ENCODE data around the gene FKRP.

FKRP gene

GRCh38 chr19:46719629-46720502 is 26.0 kb upstream of the FKRP start:
- no peak for FAIRE-seq

DNA sequence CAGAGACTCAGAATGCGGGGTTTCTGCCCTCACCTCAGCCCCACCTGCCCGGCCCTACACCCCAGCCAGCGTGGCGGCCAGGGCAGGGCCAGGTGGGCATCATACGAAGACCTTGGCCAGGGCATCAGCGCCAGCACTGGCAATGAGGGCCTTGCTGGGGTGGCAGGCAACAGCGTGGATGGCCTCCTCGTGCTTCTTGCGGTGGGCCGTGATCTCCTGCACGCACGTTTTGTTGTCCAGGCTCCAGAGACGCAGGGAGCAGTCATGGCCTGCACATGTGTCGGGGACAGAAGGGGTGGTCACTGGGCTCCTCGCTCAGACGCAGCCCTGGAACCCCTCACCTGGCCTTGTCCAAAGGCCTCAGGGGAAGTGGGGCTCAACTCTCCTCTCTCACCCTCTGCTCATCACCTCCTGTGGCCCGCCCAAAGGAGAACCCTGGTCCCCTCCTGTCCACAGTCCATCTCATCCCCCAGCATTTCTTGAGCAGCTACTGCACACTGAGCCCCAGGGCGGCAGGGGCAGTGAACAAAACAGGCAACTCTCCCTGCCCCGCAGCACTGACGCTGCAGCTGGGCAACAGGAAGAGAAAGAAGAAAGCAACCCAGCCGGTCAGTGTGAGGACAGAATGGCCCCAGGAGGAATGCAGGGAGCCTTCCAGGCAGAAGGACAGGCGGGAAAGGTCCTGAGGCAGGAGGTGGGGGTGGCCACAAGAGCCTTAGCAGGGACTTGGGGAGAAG is 25.2 kb upstream of the FKRP start:
- FAIRE-seq, result no peak

DNA sequence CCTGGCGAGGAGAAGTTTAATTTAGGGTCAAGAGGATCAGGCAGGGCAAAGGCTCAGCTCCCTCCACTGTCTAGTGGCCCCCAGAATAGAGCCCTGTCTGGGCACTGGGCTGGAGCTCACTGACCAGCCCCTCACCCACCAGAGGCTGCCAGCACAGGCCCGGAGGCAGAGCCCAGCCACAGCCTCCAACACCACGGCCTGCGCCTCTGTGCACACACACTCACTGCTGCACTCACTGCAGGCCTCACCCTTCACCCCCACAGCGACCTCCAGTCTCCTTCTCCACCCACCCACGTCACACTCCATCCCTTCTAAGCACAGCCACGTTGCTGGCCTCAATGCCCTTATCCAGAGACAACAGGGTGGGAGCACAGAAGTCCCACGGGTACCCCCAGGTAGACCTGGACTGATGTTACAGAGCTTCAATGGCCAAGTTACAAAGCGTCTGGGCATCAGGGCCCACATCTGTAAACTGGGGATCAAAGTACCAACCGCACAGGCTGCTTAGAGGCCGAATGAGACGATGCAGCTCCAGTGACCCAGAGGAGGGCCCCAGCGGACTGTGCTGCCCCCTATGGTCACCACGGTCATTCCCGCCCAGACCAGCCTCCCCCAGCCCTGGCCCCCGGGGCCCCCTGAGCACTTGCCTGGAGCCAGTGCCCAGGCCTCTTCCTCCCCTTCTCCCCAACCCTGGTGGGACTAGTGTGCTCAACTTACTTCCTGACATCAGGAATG is 24.4 kb upstream of the FKRP start:
- FAIRE-seq, result no peak

DNA sequence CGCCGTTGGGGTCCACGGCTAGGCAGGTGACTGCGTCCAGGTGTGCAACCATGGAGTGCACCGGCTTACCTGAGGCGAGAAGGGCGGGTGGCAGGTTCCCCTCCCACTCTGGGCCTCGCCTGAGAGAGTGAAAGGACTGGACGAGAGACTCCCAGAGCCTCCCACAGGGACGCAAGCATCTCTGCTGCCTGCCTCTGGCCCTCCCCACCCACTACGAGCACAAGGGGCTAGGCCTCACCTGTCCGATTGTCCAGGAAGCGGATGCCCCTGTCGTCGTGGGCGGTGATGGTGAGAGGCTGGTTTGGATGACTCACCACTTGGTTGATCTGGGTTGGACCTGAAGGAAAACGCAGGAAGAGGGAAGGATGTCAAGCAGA is 23.9 kb upstream of the FKRP start:
- no peak for FAIRE-seq

DNA sequence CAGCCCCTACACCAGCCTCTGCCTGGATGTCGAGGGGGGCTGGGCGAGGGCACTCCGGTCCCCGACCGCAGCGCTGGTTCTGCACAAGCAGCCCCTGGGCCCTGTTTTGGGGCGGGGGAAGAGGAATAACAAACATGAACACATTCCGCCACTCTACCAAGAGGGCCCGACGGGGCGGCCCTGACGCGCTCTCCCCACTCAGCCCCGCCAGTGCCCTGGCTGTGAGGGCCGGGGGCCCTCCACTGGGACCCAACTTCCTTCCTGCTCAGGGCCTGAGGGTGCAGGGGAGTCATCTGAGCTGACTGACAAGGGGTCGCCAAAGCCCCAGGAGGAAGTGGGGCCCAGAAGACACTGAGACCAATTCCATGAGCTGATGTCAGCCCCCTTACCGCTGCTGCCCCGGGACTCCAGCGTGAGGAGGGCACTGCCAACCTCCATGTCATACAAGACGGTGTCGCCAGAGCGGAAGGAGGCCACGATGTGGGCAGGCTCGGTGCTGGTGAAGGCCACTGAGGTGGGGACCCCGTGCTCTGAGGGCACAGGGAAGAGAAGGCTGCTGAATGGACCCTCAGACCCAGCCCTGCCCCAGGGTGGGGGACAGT is 23.3 kb upstream of the FKRP start:
- FAIRE-seq, result no peak

DNA sequence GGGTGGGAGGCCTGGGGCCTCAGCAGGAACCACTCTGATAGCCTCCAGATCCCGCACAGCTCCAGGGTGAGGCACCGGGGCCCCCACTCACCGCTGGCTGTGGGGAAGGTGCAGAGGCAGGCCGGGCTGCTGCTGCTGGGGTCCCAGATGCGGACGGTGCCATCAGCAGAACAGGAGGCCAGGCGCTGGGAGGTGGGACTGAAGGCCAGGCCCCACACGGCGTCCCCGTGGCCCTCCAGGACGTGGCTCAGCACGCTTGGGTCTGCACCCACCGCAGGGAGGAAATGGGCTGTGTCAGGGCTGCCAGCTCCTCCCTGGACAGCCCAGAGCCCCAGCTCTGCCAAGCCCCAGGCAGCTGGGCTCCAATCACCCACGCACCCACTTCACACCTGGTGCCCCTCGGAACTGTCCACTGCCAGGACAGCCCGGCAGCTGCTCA is 22.8 kb upstream of the FKRP start:
- no peak for FAIRE-seq

- FAIRE-seq, result no peak
These were observed 22.4 kb upstream of the FKRP start for GRCh38 chr19:46723471-46723870.

DNA sequence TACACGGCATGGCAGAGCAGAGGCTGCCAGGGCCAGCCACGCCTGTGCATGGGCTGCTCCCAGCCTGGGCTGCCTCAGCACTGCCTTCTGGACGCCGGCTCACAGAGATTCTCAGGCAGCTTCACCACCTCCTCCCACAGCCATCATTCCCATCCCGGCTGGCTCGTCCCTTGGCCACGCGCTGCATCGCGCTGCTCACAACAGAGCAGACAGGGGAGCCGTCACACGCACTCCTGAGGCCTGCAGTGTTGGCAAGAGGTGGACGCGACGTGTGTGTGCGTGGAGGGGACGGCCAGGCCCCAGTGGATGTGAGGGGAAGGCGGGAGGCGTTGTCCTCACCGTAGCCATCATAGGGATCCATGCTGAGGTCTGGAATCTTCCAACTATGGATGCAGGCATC is 21.4 kb upstream of the FKRP start:
- no peak for FAIRE-seq

DNA sequence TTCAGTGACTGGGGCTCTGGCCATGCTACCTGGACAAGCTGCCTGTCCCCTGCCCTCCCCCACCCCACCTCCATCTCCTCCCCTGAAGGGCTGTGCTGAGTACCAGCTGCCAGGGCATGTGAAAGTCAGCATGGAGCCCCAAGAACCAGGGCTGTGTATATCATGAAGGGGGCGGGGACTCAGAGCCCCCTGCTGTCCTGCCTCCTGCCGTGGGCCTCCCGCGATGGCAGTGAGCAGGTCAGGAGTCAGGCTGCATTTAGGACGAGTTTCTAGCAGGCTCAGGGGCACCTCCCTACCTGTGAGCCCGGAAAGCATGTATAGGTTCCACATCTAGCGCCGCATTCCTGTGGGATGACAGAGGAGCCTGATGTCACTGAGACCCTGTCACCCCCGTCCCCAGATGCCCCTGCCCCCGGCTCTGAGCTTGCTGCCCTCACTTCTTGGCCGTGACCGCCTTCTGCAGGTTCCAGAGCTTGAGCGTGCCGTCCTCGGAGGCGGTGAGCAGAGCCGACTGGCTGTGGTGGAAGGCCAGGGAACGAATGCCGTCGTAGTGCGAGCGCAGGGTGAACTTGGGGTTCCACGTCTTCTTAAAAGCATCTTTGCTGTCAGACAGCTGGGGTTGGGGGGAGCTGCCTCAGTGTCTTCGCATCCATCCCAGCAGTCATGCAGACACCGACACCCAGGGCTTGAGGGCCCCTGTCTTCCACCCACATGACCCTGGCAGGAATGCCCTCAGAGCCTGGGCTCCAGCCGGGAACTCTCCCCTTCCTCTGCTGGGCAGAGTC is 20.6 kb upstream of the FKRP start:
- no peak for FAIRE-seq

DNA sequence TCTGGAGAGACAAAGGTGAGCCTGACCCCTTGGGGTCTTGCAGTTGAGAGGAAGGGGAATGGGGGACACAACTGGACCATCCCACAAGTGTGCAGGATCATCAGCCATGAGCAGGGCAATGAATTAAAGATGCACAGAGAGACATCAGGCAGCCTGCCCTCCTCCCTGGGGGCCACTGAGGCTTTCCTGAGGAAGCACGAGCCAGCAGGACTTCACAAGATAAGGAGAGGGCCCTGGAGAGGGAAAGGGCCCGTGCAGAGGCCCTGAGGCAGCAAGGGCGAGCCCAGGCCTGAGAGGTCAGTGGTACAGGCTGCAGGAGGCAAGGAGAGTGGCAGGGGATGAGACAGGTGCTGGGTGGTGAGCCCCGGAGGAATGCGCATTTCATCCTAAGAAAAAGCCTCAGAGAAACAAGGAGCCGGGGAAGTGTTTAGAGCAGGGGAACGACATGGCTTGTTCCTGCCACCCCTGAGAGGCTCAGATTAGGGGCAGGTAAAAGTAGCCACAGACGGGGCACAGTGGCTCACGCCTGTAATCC is 19.9 kb upstream of the FKRP start:
- FAIRE-seq, result no peak

DNA sequence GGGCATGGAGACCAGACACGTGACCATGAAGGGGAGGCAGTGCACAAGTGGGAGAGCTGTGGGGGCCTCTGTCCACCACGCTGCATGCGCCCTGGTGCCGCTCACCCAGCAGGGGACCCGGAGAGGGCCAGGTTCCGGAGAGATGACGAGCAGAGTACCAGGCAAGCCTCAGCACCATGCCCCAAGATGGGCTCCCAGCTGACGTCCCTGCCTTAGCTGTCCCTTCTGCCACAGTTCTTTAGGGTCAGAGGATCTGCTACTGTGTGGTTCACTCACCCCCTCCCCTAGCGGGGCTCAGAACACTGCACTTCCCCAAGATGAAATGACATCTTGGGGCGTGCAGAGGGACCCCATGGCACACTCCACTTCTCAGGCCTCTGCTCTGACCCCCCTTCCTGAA is 19.3 kb upstream of the FKRP start:
- FAIRE-seq, result no peak

DNA sequence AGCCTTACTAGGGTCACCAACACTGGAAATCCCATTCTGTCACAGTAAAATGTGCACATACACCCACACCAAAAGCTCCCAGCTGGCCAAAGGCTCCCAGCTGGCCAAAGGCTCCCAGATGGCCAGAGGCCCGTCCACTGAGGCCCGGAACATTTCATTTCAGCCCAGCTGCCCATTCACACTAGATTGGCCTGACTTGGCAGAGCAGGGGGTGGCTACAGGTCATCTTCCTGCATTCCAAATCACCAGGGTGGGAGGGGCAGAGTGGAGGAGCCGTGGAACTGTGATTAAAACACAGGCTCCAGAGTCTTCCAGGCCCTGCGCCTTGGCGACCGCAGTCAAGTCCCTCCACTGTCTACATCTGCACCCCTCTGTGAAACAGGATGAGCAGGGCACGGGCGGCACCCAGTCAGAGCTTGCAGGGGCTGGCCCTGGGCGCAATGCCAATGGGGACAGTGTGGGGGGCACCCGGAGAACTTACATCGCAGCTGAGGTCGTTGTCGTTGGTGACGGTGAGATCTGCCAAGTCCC is 18.8 kb upstream of the FKRP start:
- FAIRE-seq, result no peak

DNA sequence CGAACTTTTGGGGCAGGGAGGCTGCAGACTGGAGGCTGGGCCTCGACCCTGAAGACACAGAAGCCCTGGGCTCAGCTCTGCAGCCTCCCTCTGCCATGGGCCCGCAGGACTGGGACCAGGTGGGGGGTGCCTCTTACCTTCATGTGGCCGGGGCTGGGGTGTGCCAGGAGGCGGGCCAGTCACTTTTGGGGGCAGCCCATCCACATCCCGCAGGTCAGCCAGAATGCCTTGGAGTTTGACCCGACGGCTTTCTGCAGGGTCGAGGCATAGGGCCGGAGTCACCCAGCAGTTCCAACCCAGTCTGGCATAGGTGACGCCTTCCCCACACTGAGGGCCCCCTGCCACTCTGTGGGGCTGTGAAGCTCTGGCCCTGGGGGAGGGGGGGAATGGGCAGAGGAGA is 18.1 kb upstream of the FKRP start:
- FAIRE-seq, result no peak

DNA sequence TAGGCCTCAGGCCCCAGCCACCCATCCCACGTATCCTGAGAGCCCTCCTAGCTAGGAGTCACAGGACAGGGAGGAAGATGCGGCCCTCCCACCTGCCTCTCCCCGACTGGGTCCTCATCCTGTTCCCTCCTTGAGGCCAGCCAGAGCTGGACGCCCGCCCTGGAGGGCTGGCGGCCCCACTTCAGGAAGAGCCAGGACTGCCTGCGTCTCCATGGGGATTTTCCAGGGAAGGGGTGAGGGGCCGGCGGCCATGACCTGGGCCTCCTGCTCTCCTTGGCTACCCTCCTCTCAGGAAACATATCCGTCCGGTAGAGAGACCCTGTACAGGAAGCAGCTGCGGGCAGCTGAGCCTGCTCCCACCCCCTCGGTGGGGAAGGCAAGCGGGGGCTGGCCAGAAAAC is 17.6 kb upstream of the FKRP start:
- FAIRE-seq, result no peak

DNA sequence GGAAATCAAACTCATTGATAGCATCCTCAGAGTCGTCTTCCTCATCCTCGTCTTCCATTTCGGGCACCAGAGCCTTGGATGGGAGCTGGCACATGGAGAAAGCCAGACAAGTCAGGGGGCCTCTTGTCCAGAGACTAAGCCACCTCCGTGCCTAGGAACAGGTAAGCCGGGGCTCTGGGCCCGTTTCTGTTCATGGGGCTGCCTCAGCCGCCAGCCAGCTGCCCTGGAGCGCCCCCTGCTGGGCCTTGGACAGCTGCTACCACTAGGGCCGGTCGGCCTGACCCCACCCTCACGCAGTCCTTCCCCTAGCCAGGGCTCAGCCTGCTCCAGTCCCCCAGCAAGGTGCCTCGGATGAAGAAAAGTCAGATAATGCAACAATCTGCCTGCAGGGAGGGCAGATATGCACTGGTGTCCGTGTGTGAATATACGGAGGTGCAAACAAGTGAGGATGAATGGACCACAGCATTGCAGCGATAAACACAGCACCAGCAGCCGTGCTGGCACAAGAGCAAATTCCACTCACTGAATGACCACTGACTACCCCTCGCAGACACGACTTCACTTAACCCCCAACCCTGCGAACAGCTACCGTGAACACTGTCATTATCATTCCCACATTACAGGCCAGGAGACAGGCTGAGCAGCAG is 17.0 kb upstream of the FKRP start:
- FAIRE-seq, result no peak

GRCh38 chr19:46729696-46730095 is 16.2 kb upstream of the FKRP start:
- no peak for FAIRE-seq

DNA sequence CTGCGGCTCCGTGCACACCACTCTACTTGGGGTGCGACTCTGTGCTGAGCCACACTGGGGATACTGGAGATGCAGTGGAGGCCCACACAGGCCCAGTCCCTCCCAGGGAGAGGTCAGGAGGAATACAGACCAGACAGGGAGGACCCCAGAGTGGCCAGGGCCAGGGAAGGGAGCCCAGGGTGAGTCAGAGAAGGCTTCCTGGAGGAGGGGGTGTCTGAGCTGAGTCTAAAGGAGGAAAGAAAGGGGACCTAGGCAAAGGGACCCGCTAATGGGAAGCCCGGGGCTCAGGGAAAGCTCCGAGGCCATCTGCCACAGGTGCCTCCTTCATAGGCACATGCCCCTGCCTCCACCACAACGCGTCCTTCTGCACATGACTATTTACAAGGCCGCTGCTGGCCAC is 15.7 kb upstream of the FKRP start:
- FAIRE-seq, result no peak

DNA sequence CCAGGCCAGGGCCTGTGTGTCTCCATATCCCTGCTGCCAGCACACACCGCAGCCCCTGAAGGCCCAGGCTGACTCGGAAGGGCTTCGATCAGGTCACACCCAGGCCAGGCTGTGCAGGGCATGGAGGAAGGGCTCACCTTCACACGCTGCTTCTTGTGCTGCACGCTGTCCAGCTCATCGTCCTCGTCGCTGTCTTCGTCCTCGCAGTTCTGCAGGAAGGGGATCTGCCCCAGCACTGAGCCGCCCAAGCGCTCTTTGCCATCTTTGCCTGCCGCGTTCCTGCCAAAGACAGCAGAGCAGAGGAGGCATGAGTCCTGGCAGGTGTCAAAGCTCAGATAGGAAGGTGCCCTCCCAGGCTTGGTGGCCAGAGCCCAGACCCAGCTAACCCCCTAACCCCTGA is 15.3 kb upstream of the FKRP start:
- FAIRE-seq, result no peak

GRCh38 chr19:46731007-46731501 is 14.8 kb upstream of the FKRP start:
- FAIRE-seq, result no peak

DNA sequence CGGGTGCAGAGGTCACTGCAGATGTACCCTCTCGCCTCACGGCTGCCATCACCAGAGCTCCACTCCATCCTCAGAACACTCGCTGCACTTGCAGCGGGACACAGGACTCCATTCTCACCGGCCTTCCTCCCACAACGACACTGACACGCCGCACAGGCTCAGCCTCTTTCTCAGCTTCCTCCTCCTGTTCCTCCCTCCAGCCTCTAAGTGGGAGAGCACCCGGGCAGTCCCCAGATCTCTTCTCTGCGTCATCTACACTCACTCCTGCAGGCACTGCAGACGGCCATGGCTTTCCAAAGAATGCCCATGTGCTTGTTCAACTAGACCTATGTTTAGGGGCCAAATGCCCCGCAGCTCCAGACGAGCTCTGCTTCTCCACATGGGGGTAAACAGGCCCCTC is 14.3 kb upstream of the FKRP start:
- no peak for FAIRE-seq
